ENCODE results near the gene PGLYRP2.

- TF ChIP-seq ARNT (IDR thresholded peaks at IDR 0.05) (no peak), TARDBP (IDR thresholded peaks at IDR 0.05) (no peak)
These were observed 14.6 kb downstream of the PGLYRP2 start, which contains the start of gene RASAL3 for GRCh38 chr19:15464394-15465385.

All from HEK293T (cell line).